Hematopoietic multipotent progenitor cell treated with erythropoietin and hydrocortisone succinate and interleukin-3 and kit ligand, for 15 days (in vitro differentiated cells): ENCODE data around the gene UBE3A.
"Not testable (repeated sequence)": the region's sequence is repeated elsewhere in the genome, so short reads cannot be mapped to it uniquely, and the experiment has no call there.

Experiments used
- DNase-seq: peaks from one replicate; pipeline ENCODE4 v3.0.0-alpha.2; 2015; ENCODE audit warnings: low spot score

Gene UBE3A

DNA sequence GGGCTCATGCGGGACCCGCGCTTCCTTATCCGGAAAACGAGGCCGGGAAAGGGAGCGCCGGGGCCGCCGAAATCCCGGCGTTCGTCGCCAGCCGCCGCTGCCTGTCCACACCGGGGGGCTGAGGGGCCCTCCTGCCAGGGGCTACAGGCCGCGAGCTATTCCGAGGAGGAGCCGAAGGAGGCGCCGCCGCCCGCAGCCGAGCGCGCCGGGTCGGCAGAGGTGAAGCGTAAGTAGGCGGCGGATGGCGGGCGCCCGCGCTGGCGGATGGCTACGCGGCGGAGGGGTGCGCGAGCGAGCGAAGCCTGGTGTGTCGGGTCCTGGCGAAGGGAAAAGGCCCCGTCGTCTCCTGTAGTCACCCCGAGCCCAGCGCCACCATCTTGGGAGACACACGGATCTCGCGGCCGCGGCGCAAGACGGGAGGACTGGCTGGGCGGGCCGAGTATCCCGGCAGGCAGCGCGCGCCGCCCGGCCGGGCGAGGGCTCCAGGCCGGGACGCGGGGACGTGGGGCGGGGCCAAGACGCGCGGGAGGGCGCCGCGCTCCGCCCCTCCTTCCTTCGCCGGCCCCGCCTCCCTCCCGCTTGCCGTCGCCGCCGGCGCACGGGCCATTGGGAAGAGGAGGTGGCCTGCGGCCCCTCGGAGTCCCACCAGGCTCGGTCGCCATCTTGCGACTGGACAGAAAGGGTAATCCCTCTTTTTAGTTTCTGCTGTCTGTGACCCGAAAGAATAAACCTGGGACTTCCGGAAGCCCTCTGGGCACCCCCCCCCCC lies at the start of gene UBE3A:
TSS of gene UBE3A (minus strand) at position 424 of the 768 bp plus-strand sequence. CDS start 29,917 bp downstream, outside the sequence.
- DNase-seq = peak; percentile 91

DNA sequence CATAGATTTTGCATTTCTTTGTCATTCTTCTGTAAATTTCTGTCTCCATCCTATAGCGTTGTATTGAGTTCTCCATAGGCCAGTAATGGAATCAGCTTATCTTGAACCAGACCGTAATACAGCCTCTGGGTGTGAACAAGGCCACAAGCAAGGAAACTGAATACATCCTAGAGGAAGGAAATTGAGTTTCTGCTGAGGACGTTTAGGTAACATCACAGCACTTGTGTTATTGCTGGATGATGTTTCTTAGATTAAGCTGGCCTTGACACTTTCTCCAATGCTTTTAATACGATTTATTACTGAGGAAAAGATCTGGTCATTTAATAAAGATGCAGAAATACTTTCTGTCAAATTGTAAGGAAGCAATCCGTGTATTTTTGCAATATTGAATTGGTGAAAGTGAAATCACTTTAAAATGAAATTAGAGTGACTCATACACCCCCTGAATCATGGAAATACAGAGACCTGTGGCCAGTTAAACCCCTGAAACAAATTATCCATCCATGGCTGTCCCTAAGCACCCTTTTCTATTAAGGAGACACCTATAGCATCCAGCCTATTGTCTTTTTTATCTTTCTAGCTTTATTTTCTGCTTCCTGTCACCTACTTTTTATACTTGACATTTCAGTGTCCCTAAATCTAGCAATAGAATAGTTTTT lies 48.5 kb upstream of the UBE3A start:
- DNase-seq = no peak

DNA sequence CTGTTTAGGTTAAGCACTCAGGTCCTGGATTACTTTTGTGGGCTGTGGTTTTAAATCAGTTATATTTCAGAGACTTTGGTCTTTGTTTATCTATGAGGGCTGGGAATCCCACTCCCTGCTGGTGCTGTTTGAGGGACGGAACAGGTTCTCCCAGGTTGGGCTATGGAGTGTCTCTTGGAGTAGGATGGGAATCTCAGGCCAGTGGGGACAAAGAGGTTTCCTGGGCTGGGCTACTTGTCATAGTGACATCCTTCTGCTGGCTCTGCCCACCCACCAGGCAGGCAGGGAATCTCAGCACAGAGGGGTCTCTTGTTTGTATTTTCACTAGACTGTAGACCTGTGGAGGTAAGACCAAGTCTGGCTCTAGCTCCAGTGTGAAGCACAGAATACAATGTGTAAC lies 47.2 kb upstream of the UBE3A start:
- no peak for DNase-seq

DNA sequence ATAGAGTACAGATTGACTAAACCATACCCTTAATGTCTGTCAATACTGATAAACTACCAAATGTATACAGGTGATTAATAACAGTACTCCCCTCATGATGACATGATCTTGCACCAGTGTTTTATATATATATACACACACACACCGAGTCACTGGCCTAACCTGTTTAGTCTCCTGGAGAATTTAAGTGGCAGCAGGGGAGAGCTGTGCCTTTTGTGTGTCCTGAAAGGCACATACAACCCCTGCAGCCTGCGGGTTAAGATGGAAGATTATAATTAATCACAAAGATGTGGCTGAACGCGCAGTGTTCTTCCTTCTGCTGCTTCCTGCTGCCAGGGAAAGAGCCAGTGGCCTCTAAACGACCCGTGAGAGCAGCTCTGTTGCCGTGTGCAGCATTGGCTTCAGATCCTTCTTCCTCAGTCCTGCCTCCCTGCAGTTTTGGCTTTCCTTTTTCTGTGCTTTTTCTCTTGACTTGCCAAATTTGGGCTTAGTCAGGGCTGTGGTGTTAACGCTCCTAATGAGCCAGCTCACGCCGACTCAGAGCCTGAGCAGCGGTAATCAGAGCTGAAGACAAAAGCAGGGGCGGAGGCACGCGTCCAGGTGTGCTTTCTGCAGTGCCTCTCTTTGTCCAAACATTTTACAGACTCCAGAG lies 42.5 kb upstream of the UBE3A start:
- DNase-seq = no peak

DNA sequence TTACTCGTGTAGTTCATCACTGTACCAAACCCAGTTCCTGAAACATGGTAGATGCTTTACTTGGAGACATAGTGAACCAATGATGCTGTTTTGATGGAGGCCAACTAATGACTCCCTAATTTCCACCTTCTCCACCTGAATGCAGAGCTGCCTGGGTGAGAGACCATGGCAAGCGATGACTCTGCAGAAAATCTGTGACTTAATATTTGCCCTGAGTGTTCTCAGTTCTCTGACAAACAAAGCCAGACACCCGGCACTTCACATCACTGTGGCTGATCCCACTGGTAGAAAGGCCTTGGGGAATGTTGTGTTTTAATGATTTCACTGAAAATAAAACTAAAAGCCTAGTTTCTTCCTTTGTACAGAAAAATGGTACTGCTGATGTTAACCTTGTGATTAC lies 39.5 kb upstream of the UBE3A start:
- no peak for DNase-seq

DNA sequence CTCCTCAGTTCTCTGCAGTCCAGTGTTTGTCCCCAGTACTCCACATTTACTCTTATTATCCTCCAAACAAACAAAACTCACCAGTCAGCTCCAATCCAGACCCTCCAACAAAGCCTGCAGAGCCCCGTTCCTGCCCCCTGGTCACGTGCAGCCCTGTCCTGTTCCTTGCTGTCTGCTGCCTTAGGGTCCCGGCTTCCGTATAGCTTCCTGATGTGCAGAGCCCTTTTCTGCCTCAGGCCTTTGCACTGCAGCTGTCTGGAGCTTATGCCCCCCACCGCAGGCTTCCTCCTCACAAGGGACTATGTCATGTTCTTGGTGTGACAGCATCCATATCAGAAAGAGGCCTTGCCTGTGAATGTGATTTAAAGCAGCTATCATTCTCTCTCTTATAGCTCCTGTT lies 39.0 kb upstream of the UBE3A start:
- DNase-seq = no peak

DNA sequence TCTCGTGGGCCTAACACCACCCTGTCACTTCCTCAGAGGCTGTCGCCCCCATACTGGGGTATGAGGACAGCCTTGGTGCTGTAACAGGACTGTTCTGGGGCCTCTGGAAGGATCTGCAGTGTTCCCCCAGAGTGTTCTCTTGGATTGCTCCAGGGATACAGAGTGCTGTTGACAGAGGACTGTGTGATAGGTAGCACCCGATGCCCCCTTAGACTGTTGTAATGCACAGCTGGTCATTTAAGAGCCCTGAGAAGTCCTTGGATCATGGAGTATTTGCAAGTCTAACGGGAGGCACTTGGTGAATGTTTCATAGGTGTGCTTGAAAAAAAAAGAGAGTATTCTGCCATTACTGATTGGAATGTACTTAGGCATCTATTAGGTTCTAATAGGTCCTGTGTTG lies 35.4 kb upstream of the UBE3A start:
- DNase-seq = no peak

DNA sequence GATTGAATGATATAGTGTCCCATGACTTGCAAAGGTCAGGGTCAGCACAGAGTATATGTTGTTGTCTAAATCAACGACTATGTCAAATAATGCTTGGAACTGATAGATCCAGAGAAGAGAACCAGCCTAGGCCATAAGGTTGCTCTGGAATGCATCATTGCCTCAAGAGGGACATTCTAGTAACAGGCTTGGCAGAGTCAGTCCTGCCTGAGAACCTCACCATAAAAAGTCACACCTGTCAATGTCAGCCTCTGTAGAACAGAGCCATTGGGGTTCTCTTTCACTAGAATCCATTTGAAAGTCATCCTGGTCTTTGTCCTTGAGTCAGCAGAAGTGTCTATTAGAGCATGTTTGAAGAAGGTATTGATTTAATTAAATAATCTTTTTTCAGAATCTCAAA lies 31.4 kb upstream of the UBE3A start:
- no peak for DNase-seq

DNA sequence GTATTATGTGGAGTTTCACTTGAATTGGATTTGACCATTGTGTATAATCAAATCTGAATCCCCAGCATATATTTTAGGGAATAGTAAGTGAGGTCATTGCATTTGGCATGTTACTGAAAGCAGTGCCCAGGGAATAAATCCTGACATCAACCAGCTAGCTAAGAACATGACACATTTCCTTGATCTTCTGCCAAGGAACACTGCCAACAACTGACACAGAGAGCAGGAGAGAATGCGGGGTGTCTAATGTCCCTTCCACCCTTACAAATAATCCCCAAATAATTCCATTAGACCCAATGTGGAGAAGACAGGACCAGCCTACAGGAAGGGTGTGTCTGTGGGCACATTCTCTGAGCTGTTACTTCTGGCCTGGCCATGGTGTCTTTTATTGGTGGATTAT lies 30.6 kb upstream of the UBE3A start:
- no peak for DNase-seq

DNA sequence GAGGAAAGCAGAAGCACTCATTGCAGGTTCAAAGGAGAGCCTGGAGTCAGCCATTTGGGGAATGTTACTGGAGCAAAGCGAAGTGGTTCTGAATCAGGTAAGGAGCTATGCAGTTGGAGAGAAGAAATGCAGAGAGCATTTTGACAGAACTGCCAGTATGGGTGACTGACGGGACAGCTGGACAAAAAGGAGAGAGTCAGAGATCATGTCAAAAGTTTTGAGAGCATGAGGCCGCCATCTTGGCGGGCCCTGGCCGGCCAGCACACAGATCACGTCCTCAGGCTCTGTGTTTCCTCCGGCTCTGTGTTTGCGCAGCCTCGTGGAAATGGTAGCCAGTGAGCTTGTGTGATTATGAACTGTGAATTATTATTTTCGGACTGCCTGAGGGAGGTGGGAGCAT lies 29.8 kb upstream of the UBE3A start:
- DNase-seq = no peak

DNA sequence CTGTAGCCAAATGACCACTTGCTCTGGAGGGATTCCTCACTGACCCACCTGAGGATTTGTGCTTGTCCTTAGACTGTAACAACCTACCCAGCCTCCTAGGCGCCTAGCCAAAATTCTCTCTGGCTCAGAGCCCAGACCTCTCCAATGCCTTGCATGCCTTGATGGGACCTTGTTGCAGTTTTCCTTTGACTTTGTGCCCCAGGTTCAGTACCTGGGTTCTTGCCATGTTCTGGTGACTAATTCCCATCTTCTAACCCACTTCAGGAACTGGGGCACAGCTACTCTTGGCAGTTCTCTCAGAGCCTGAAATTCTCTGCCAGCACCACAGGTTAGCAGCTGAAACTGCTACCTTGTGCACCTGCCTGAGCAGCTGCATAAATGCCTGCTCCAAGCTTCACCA lies 27.0 kb upstream of the UBE3A start:
- DNase-seq = no peak

DNA sequence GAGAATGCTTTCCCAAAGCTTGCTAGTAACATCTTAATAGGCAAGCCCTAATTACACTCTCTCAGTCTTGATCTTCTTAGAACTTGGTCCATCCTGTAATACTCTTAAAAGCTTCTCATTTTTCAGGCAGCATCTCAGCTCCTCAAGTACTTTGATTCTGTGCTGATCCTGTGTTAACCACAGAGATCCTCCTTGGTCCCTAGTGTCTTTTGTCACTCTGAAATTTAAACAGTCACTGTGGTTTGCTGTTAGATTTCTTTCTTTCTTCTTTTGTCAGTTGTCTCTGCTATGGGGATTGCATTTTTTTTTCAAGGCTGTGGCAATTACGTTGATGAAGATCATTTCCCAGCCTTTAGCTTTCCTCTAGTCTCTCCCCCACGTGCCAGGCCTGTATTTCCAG lies 26.0 kb upstream of the UBE3A start:
- no peak for DNase-seq

DNA sequence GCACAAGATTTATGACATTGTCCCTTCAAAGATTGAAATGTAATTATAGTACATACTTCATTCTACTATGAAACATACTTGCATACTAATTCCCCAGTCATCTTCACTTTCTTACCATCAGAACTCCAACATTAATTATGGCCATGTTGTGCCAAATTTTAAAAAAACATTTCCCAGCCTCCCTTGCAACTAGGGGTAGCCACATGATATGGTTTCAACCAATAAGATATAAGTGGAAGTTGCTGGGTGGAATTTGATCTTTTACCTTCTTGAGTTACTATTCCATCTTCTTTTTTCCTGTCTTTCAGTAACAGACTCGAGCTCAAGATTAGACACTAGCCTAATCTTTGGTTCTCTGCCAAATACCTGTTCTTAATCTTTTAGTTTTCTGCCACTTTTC lies 25.6 kb upstream of the UBE3A start:
- DNase-seq = no peak

DNA sequence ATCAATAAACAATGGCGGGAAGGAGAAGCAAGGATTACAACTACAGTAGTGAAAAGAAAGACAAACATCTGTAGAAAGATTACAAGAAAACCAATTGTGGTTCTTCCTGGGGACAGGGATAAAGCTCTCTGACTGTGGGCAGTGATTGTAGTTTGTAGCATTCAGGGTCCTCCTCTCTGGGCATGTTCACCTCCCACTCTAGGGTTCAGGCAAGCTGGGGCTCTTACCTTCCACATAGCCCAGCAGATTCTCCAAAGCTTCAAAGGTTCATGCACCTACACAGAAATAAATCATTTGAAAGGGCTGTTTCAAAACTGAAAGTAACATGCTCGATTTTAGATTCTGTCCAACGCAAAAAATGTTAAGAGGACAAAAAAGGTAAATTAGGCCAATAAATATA lies 17.4 kb upstream of the UBE3A start:
- no peak for DNase-seq

DNA sequence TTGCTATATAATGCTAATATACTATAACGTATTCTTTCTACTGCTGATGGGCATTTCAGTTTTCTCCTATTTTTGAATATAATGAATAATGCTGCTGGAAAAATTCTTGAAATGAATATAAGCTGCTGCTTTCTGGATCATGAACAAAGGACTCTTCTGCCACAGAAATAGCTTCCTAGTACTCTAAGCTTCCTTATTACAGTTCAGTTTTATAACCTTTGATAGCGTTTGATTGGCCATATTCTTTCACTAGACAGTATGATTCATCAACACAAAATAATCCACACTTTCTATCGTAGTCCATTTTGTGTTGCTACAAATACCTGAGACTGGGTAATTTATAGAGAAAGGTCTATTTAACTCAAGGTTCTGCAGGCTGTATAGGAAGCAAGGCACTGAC lies 16.4 kb upstream of the UBE3A start:
- DNase-seq = no peak

DNA sequence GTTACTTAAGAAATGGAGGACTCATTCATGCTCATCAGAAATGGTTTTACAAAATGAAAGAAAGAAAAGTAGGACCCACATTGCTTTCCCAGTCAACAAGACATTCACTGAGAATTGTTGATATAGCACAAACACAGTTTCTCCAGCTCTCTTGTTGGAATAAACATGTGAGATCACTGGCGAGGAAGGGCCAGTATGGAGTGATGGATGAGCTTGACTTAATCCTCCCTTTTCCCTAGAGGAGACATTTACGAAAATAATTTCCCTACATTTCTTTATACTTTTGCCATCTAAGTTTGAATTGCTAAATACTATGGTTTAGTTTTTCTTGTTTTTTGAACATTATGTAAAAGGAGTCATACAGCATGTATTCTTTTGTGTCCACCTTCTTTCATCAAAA lies 15.9 kb upstream of the UBE3A start:
- no peak for DNase-seq

DNA sequence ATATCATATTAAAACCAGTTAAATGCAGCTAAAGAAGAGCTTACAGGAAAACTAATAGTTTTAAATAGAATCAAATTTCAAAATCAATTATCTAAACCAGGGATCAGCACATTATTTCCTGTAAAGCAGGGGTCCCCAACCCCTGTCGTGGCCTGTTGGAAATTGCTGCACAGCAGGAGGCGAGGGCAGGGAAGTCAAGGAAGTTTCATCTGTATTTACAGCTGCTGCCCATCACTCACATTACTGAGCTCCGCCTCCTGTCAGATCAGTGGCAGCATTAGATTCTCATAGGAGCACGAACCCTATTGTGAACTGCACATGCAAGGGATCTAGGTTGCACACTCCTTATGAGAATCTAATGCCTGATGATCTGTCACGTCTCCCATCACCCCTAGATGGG lies 14.4 kb upstream of the UBE3A start:
- DNase-seq = not testable (repeated sequence)

DNA sequence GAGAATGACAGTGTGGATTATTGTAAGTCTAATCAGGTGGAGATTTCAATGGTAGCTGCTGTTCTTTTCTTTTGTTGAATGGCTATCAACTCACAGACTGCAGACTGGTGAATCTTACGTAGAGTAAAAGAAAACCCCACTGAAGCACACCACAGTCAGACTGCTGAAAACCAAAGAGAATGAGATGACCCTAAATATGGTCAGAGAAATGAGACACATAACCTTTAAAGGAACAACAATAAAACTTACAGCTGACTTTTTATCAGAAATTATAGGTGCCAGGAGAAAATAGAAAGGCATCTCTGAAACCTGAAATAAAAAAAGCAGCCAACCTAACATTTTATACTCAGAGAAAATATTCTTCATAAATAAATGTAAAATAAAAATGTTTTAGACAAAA lies 12.7 kb upstream of the UBE3A start:
- DNase-seq = no peak

DNA sequence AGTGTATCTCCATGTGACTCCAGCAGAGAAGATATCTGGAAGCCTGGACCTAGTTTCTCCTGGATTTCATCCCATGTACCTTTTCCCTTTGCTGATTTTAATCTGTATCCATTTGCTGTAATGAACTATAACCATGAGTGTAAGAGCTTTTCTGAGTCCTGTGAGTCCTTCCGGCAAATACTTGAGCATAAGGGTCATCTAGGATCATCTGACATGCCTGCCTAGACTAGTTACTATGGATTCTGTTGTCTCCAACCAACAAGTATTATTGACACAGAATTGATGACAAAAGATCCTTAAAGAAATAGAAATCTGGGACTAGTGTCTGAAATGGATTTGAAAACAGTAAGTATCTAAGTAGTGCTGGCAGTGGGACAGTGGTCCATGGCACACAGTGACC lies 11.3 kb upstream of the UBE3A start:
- no peak for DNase-seq

DNA sequence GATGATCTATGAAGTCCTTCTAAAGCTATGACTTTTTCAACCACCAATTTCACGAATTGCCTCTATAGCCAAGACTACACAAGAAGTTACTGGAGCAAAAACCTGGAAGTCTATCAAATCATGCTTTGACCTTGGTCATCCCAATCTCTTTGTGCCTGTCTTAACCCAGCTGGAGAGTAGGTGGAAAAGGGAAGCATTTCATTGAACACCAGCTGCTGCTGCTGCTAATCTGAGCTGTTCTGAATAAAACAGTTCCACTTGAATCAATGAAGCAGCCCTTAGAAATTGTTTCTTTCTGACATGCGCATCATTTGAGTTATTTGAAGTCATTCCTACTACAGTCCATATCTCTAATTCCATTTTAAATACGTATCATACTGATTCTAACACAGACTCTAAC lies 7.3 kb upstream of the UBE3A start:
- no peak for DNase-seq

DNA sequence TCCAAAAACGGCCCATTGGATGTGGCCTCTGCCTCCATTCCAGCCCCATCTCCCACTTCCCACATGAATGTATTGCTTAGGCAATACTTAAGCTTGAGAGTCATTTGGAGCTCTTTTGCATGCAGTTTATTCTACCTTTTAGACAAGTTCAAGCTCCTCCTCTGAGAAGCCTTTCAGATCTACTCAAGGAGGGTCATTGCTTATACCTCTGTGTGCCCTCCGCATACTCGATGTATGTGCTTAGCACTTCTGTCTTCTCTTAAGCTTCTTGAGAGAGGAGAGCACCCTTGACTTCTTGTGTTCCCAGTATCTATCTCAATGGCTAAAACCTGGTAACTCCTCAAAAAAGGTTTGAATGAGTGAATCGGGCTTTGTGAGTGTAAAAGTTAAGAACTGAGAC lies 6.6 kb upstream of the UBE3A start:
- no peak for DNase-seq

DNA sequence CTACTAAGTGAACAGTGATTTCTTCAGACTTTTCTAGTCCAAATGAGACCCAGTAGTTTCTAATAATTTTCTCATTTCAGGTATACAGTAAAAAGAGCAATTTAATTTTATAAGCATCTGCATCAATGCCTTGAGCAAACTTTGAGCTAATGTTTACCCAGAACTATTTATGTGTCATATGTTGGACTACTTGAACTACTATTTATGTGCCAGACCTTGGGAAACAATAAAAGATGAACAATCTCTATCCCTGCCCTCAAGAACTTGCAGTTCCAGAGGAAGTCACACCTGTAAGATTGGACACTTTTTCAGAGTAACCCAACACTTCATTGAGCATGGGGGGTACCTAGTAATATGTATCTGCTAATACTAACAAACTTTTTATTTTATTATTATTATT lies 2.3 kb upstream of the UBE3A start:
- no peak for DNase-seq

DNA sequence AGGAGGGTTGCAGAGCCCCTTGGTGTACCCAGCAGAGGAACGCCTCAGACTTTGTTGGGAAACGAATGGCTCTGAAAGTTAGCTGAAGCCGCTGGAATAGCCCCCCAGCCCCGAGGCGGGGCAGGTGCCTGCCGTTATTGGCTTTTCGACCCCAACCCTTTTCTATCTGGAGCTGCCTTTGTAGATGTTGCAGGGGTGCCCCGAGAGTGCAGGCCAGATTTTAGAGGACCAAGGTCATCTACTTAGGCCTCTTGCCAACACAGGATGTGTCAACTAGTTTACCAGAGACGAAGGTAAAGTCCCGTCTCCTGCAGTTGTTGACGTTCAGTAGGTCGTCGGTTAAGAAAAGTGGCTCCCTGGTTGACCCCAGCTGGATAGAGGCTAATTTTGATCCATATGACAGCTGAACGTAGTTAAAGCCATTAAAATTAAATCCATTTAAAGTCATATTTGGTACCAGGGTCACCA lies 579 bp upstream of the UBE3A start:
- DNase-seq = peak; percentile 36
